UCSD-AML1 (cell line): ENCODE measurements around the gene VAV3.
A peak's percentile ranks its signal among the peaks of the same experiment; 100 is the strongest.
"Not testable (repeated sequence)": the region's sequence is repeated elsewhere in the genome, so short reads cannot be mapped to it uniquely, and the experiment has no call there.

Source experiments
- DNase-seq: peaks from one replicate; lab custom pipeline; 2025; ENCODE audit not compliant: unreplicated experiment; lab: John Stamatoyannopoulos, UW

The VAV3 gene

GRCh38 chr1:107762751-107763390, 202.1 kb downstream of the VAV3 start:
- no peak for DNase-seq

- DNase-seq: no peak
Observed at GRCh38 chr1:107760065-107760464, 204.9 kb downstream of the VAV3 start.

- peak; percentile 19 for DNase-seq
Observed at GRCh38 chr1:107750364-107750959, 214.5 kb downstream of the VAV3 start.

GRCh38 chr1:107748531-107748930, 216.4 kb downstream of the VAV3 start:
- DNase-seq: no peak

- no peak for DNase-seq
Observed at GRCh38 chr1:107741242-107741641, 223.7 kb downstream of the VAV3 start.

GRCh38 chr1:107740579-107740978, 224.4 kb downstream of the VAV3 start:
- no peak for DNase-seq

GRCh38 chr1:107739651-107740050, 225.3 kb downstream of the VAV3 start:
- DNase-seq: no peak

- no peak for DNase-seq
Observed at GRCh38 chr1:107739201-107739600, 225.8 kb downstream of the VAV3 start.

- not testable (repeated sequence) for DNase-seq
Observed at GRCh38 chr1:107733401-107733800, 231.6 kb downstream of the VAV3 start.

GRCh38 chr1:107727866-107728265, 237.1 kb downstream of the VAV3 start:
- DNase-seq: no peak

GRCh38 chr1:107726860-107727259, 238.1 kb downstream of the VAV3 start:
- no peak for DNase-seq

- DNase-seq: no peak
Observed at GRCh38 chr1:107724648-107725047, 240.3 kb downstream of the VAV3 start.

GRCh38 chr1:107720210-107720609, 244.8 kb downstream of the VAV3 start:
- not testable (repeated sequence) for DNase-seq

GRCh38 chr1:107710005-107710404, 255.0 kb downstream of the VAV3 start:
- DNase-seq: no peak

GRCh38 chr1:107707111-107707510, 257.9 kb downstream of the VAV3 start:
- no peak for DNase-seq

- DNase-seq: no peak
Observed at GRCh38 chr1:107706182-107706581, 258.8 kb downstream of the VAV3 start.

- no peak for DNase-seq
Observed at GRCh38 chr1:107704911-107705310, 260.1 kb downstream of the VAV3 start.

- no peak for DNase-seq
Observed at GRCh38 chr1:107702946-107703571, 261.9 kb downstream of the VAV3 start.

GRCh38 chr1:107700651-107701050, 264.3 kb downstream of the VAV3 start:
- DNase-seq: not testable (repeated sequence)

GRCh38 chr1:107698161-107698560, 266.8 kb downstream of the VAV3 start:
- DNase-seq: no peak

- no peak for DNase-seq
Observed at GRCh38 chr1:107695341-107695740, 269.6 kb downstream of the VAV3 start.

- DNase-seq: no peak
Observed at GRCh38 chr1:107692580-107693345, 272.2 kb downstream of the VAV3 start.
